SK-N-SH (cell line): Measurements from ENCODE around the gene PLEKHM1.
"Not testable (repeated sequence)": the region's sequence is repeated elsewhere in the genome, so short reads cannot be mapped to it uniquely, and the experiment has no call there.

Experiments
- CHD2 ChIP-seq: fragments of 150-350 bp; IDR thresholded peaks from 2 replicates; pipeline ENCODE4 v1.6.1; 2018; ENCODE audit warnings: low read length; ENCODE audit not compliant: partially characterized antibody
- CTCF ChIP-seq: fragments of 200-600 bp; sonication (generic); IDR thresholded peaks from 2 replicates; pipeline ENCODE4 v1.6.1; 2017; ENCODE audit warnings: antibody characterized with exemption, mild to moderate bottlenecking, moderate library complexity
- MAX ChIP-seq: IDR thresholded peaks from 2 replicates; pipeline ENCODE4 v1.4.0; 2012; ENCODE audit warnings: low read depth
- NRF1 ChIP-seq: IDR thresholded peaks from 2 replicates; pipeline ENCODE4 v1.6.1; 2012; ENCODE audit warnings: low read depth, mild to moderate bottlenecking, low read length
- POLR2AphosphoS5 ChIP-seq: IDR thresholded peaks from 2 replicates; pipeline ENCODE4 v1.6.1; 2012; ENCODE audit warnings: low read depth, low read length
- REST ChIP-seq: IDR thresholded peaks from 2 replicates; pipeline ENCODE4 v1.6.1; 2012; ENCODE audit warnings: mild to moderate bottlenecking, low read depth, low read length, moderate library complexity
- TEAD4 ChIP-seq: IDR thresholded peaks from 2 replicates; pipeline ENCODE4 v1.4.0; 2012; ENCODE audit warnings: mild to moderate bottlenecking, borderline replicate concordance; ENCODE audit not compliant: insufficient read depth

GRCh38 chr17:45494556-45494955, 4.0 kb upstream of the PLEKHM1 start:
- TF ChIP-seq CTCF, POLR2AphosphoS5, CHD2, TEAD4, NRF1, MAX, REST: not testable (repeated sequence)
